Measurements from ENCODE around the gene MTMR8. TPM values are rescaled to one million over a fixed set of nuclear protein-coding genes. Genes with fewer than 3 reads are reported as not detected.

Gene MTMR8
- total RNA-seq, 1 donor from 2014 or later = 4.7 TPM

DNA sequence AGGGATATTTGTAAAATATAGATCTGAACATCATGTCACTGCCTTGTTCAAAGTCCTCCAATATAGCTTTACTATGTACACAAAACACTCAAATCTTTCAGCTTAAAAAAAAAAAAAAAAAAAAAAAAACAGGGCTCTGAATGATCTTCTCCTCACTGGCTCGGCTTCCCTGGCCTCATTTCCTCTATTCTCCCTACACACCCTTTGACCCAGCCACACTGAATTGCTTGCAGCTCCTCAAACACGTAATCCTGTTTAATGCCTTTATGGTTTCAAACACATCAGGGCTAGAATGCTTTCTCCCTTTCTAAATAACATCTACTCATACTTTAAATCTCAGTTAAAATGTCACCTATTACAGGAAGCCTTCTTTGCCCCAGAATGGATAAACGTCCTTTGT, 60.8 kb downstream of the MTMR8 start:
- DNase-seq (ENCODE audit: low spot score) (no peak), ATAC-seq (no peak)
- intact Hi-C loops (cut with DNase I) = no loop called here

DNA sequence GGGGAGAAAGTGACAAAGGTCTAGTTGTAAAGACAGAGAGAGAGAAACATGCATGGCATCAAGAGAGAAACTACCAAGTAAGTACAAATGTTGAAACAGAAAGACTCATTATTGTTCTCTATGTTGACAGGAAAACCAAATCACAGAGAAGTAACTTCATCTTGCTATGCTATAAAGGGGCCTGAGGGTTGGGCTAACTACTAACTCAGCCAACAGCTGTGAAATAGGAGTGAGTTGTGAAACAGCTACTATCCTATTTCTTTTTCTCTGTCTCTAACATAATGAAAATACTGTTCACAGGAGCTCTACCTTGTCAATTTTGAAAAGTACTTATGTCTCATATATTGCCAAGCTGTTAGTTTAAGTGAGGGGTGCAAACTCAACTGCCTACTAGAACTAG, 65.0 kb downstream of the MTMR8 start:
- DNase-seq (ENCODE audit: low spot score) (no peak), ATAC-seq (no peak)
- intact Hi-C loops (cut with DNase I) = no loop called here

DNA sequence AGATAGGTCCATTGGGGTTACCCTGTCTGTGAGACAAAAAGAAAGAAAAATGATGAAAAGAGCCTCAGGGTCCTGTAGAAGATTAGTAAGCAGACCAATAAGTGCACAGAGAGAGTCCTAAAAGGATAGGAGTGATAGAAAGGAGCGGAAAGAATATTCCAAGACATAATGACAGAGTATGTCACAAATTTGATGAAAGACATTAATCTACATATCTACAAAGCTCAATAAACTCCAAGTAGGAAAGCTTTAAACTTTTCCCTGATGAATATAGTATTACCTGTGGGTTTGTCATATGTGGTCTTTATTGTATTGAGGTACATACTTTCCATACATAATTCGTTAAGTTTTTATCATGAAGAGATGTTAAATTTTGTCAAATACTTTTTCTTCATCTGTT, 73.7 kb downstream of the MTMR8 start:
- intact Hi-C loops (cut with DNase I) = no loop called here
- no peak for ATAC-seq
- DNase-seq (ENCODE audit: low spot score) = no peak

DNA sequence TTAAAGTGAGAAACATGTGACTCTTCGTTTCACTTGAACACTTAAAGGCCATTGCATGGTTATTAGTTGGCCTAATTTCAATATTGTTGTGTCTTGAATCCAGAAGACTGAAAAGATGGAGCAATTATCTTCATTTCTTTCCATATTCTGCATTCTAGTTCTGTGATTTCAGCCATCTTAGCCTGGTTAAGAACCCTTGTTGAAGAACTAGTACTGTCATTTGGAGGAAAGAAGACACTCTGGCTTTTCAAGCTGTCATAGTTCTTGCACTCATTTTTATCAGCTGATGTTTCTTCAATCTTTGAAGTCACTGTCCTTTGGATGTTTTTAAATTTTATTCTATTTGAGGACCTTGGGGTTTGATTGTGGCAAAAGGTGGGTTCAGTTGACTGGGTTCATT, 81.6 kb downstream of the MTMR8 start:
- ATAC-seq (no peak), DNase-seq (ENCODE audit: low spot score) (no peak)
- intact Hi-C loops (cut with DNase I) = no loop called here

DNA sequence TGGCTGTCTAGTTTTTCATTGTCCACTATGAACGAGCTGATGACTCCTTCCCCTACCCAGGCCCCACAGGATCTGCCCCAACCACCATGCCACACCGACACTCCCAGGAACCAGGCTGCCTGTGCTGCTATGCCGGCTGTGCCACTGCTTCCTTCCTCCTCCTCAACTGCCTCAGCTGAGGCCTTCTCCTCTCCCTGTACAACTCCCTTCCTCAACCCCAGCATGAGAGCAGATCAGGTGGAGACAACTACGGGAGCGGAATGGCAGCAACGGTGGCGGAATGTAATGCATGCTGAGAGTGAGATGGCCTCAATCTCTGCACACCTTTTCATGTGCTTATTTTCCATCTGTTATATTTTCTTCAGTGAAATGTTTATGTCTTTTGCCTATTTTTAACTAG, 88.5 kb downstream of the MTMR8 start:
- DNase-seq (ENCODE audit: low spot score) (no peak), ATAC-seq (no peak)
- intact Hi-C loops (cut with DNase I) = no loop called here

DNA sequence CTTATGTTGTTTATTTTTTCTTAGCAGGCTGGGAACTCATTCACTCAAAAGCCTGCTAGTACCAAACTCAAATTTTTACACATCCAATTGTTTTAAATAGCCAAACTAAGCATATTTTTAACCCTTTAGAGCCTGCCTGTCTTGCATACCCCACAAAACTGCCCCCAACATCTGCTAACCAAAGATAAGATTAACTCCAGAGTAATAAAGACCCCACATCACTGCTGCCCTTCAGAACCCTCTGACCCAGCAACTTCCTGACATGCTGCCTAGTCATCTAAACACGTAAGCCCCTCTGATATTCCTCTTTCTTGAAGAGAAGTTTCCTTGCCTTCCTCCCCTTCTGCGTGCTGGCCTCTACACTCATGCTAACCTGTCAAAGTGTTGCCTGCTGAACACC, 104.1 kb downstream of the MTMR8 start:
- intact Hi-C loops (cut with DNase I) = no loop called here
- DNase-seq (ENCODE audit: low spot score) = no peak
- no peak for ATAC-seq

DNA sequence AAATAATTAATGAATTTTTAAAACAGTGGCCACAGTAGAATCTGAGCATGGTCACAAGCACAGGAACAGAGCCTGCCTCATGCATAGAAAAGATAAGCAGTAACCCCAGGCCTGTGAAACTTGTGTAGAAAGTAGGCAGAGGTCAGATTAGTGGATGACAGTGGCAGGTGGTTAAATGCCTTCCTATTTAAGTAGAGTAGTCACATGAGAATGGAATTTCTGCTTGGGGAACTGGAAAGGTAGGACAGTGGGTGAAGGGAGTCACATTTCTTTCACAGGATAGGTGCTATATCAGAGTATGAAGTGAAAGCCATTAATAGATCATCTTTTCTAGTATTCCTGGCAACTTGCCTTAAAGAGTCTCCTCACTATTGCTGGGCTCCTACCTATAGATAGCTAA, 130.0 kb downstream of the MTMR8 start:
- intact Hi-C loops (cut with DNase I) = no loop called here
- DNase-seq (ENCODE audit: low spot score) = no peak
- no peak for ATAC-seq

DNA sequence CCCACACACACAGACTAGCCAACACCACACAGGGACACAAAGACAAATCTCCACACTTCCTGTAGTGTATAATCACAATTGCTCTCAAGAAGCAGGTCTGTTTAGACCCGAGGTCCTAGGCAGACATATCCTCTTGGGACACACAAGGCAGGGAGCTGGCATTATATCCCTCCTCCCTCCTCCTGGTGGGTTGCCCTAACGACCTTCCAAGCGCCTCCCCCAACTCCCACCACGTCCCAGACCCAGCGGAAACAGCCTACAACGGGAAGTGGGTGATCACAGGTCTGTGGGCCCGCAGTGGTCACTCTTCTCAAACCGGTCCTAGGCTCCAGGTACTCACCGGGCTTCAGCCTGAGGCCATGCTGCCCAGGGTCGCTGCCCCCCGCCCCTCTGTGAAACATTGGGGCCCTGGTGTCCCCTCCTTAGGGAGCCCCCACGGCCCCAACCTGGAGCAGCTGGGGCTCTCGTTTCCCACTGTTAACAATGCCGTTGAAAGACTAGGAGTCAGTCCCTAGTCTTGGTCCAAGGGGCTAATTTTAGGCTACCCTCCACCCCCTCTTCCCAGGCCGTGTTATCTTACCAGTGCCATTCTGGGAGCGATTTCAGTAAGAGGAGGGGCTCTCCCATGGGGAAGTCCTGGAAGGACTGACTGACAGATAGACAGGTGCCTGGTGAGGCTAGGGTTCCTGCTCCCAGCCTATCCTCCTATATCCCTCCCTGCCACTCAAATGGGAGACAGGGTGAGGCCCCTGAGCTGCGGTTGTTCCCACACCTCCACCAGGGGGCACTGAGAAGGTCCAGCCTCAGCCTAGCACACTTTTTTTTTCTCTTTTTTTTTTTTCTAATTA, 164.9 kb downstream of the MTMR8 start, which contains the start of gene ASB12:
Gene ASB12 (minus strand): TSS at position 485 of the 848 bp plus-strand sequence. CDS start 4,957 bp downstream, outside the sequence.
- intact Hi-C loops (cut with DNase I) = no loop called here
- DNase-seq (ENCODE audit: low spot score) (no peak), ATAC-seq (no peak)

DNA sequence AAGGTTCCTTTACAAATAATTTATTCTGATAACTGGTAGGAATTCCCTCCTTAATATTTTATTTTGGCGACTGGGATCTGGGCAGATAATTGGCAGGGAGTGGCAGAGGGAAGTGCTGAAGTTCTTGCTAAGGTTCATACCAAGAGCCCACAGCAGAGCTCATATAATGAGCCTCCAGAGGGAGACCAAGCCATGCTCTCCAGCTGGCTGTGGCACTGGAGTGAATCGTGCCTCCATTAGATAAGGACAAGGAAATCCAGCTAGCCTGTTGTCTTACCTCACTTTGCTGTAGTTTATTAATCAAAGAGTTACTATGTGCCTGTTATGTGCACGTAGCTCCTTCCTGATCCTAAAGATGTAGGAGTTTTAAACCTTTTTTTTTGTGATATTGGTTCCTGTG, 166.1 kb downstream of the MTMR8 start:
- no peak for DNase-seq (ENCODE audit: low spot score)
- intact Hi-C loops (cut with DNase I) = no loop called here
- ATAC-seq = no peak

Other genes with a start within 250 kb of the MTMR8 start
- 6.8 TPM for gene AMER1, start 189.7 kb downstream of the MTMR8 start, total RNA-seq
- gene ASB12, start 164.8 kb downstream of the MTMR8 start, total RNA-seq = not detected